ENCODE measurements around the gene ZNF146.

- TF ChIP-seq, protein P1, sequence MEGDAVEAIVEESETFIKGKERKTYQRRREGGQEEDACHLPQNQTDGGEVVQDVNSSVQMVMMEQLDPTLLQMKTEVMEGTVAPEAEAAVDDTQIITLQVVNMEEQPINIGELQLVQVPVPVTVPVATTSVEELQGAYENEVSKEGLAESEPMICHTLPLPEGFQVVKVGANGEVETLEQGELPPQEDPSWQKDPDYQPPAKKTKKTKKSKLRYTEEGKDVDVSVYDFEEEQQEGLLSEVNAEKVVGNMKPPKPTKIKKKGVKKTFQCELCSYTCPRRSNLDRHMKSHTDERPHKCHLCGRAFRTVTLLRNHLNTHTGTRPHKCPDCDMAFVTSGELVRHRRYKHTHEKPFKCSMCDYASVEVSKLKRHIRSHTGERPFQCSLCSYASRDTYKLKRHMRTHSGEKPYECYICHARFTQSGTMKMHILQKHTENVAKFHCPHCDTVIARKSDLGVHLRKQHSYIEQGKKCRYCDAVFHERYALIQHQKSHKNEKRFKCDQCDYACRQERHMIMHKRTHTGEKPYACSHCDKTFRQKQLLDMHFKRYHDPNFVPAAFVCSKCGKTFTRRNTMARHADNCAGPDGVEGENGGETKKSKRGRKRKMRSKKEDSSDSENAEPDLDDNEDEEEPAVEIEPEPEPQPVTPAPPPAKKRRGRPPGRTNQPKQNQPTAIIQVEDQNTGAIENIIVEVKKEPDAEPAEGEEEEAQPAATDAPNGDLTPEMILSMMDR (IDR thresholded peaks at IDR 0.05), result no peak
- TF ChIP-seq EP300 (IDR thresholded peaks at IDR 0.05), result no peak
Measured at GRCh38 chr19:36183245-36183628, 31.7 kb upstream of the ZNF146 start.
